GM21515 (cell line): ENCODE measurements around the gene MORF4L1.
"Not testable (repeated sequence)": the region's sequence is repeated elsewhere in the genome, so short reads cannot be mapped to it uniquely, and the experiment has no call there.

Experiments
- ATAC-seq: cut with Tn5 transposase; IDR thresholded peaks from one replicate; pipeline ENCODE4 v1.9.1; 2021; ENCODE audit not compliant: unreplicated experiment

Gene MORF4L1

GRCh38 chr15:78923480-78924360 lies 51.0 kb downstream of the MORF4L1 start:
- ATAC-seq: no peak

GRCh38 chr15:78925076-78925624 lies 52.5 kb downstream of the MORF4L1 start:
- ATAC-seq: no peak

GRCh38 chr15:78925956-78926743 lies 53.5 kb downstream of the MORF4L1 start:
- no peak for ATAC-seq

GRCh38 chr15:78927077-78927790 lies 54.5 kb downstream of the MORF4L1 start:
- no peak for ATAC-seq

- not testable (repeated sequence) for ATAC-seq
Observed at GRCh38 chr15:78928176-78928575, 55.5 kb downstream of the MORF4L1 start.

GRCh38 chr15:78928616-78929093 lies 56.0 kb downstream of the MORF4L1 start:
- no peak for ATAC-seq

GRCh38 chr15:78929536-78930264 lies 57.0 kb downstream of the MORF4L1 start:
- no peak for ATAC-seq

- ATAC-seq: no peak
Observed at GRCh38 chr15:78930577-78931388, 58.1 kb downstream of the MORF4L1 start.

GRCh38 chr15:78931439-78932257 lies 59.0 kb downstream of the MORF4L1 start:
- no peak for ATAC-seq

- no peak for ATAC-seq
Observed at GRCh38 chr15:78932258-78932808, 59.6 kb downstream of the MORF4L1 start.

GRCh38 chr15:78933187-78933822 lies 60.6 kb downstream of the MORF4L1 start:
- ATAC-seq: no peak

GRCh38 chr15:78933823-78934654 lies 61.3 kb downstream of the MORF4L1 start:
- ATAC-seq: no peak

- ATAC-seq: no peak
Observed at GRCh38 chr15:78934655-78935023, 61.9 kb downstream of the MORF4L1 start.

- ATAC-seq: no peak
Observed at GRCh38 chr15:78937132-78937739, 64.5 kb downstream of the MORF4L1 start.

GRCh38 chr15:78938658-78939488 lies 66.2 kb downstream of the MORF4L1 start:
- ATAC-seq: peak; percentile 53

- ATAC-seq: no peak
Observed at GRCh38 chr15:78942741-78943140, 70.1 kb downstream of the MORF4L1 start.
